C4-2B (cell line): ENCODE data around the gene PDE4D.
A peak's percentile ranks its signal among the peaks of the same experiment; 100 is the strongest.

ENCODE experiments used
- H3K27ac ChIP-seq: fragments of 450-650 bp; 2 replicates; pipeline ENCODE4 v1.5.1; 2017
- ZFX ChIP-seq: fragments of 450-650 bp; IDR thresholded peaks from 2 replicates; pipeline ENCODE4 v1.6.1; 2017
- TF ChIP-seq, protein P1 (sequence below): fragments of 450-650 bp; conservative IDR thresholded peaks from 2 replicates; pipeline ENCODE4 v1.5.1; 2017; ENCODE audit warnings: mild to moderate bottlenecking

Gene PDE4D

DNA sequence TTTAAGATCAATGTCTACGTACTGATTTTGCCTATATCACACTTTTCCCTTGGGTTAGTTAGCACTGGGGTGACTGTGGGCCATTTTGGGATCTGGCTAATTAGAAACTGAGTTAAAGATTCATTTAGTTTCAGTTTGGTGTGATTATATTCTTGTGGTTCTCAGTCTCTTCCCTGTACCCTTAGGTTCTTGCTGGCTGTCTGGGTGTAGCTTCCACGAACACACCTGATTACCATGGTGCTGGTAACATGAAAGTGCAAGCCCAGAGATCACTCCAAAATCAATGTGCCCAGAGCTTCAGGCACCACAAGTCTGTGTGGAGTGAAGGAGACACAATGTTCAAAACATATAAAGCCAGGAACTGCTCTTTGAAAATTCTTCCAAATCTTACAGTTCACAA lies 248.1 kb downstream of the PDE4D start:
- TF ChIP-seq ZFX: no peak
- TF ChIP-seq, protein P1, sequence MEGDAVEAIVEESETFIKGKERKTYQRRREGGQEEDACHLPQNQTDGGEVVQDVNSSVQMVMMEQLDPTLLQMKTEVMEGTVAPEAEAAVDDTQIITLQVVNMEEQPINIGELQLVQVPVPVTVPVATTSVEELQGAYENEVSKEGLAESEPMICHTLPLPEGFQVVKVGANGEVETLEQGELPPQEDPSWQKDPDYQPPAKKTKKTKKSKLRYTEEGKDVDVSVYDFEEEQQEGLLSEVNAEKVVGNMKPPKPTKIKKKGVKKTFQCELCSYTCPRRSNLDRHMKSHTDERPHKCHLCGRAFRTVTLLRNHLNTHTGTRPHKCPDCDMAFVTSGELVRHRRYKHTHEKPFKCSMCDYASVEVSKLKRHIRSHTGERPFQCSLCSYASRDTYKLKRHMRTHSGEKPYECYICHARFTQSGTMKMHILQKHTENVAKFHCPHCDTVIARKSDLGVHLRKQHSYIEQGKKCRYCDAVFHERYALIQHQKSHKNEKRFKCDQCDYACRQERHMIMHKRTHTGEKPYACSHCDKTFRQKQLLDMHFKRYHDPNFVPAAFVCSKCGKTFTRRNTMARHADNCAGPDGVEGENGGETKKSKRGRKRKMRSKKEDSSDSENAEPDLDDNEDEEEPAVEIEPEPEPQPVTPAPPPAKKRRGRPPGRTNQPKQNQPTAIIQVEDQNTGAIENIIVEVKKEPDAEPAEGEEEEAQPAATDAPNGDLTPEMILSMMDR: no peak
- H3K27ac ChIP-seq: no peak overlapping the region

GRCh38 chr5:59640411-59640810 lies 253.1 kb downstream of the PDE4D start:
- TF ChIP-seq, protein P1: no peak
- no peak for TF ChIP-seq ZFX
- H3K27ac ChIP-seq: peak overlapping the region; percentile 28; the same call in 1 of the 2 replicates

- no peak for TF ChIP-seq ZFX
- TF ChIP-seq, protein P1: no peak
- no peak overlapping the region for H3K27ac ChIP-seq
These were observed 255.5 kb downstream of the PDE4D start for GRCh38 chr5:59637884-59638580.

DNA sequence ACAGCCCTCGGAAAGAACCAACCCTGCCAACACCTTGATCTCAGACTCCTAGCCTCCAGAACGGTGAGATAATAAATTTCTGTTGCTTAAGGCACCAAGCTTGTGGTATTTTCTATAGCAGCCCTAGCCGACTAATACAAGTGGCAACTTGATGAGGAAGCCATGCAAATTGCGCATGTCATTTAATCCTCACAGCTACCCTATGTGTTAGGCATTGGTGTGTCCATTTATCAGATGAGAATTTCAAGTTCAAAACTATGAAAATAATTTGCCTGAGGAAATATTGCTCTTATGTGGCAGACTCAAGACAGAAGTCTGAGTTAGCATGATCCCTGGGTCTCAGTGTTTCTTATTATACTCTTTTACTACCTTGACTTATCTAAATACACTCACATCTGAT lies 264.0 kb downstream of the PDE4D start:
- H3K27ac ChIP-seq: no peak overlapping the region
- TF ChIP-seq, protein P1: no peak
- TF ChIP-seq ZFX: no peak

DNA sequence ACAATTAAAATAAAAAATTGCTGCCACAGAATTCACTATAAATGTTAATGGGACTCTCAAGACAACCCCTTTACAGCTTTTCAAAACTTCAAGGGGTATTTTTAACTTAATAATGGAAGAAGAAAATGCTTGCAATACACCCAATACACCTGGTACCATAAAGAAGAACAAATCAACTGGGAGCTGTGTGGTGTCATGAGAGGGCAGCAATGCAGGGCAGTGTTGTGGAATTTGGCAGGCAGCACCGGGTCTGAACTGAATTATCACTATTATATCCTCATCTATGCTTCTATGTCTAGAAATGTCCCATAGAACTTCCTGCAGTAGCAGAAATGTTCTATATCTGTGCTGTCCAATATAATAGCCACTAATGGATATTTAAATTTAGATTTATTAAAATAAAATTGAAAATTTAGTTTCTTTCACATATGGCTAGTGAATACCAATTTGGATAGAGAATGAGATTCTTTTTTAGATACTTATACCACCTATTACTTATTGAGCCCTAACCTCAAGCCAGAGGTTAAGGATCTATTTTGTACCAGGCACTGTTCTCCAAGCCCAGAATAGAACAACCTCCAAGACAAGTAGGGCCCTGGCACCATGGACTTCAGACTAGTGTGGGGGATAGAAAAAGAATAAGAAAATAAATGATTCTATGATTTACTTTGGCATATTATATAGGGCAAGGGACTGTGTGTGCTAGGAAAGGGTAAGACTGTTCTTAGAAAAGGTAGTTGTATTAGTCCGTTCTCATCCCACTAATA lies 265.3 kb downstream of the PDE4D start:
- TF ChIP-seq, protein P1: no peak
- TF ChIP-seq ZFX: no peak
- no peak overlapping the region for H3K27ac ChIP-seq

DNA sequence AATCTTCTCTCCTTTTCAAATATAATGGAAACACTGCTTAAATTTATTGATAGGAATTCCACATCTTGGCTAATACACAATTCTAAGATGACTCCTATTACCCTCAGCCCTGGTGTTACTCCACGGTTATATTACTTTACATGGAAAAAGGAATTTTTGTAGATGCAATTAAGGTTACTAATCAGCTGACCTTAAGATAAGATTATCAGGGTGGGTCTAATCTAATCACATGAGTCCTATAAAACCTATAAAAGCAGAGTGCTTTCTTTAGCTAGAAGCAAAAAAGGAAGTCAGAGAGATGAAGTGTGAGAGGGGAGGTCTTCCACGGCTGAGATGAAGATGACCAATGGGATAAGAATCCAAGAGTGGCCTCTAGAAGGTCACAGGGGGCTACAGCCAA lies 268.6 kb downstream of the PDE4D start:
- TF ChIP-seq, protein P1: no peak
- no peak for TF ChIP-seq ZFX
- no peak overlapping the region for H3K27ac ChIP-seq

- TF ChIP-seq, protein P1: no peak
- no peak for TF ChIP-seq ZFX
- no peak overlapping the region for H3K27ac ChIP-seq
These were observed 270.7 kb downstream of the PDE4D start for GRCh38 chr5:59622848-59623247.
